Measurements from ENCODE around the gene DOCK2. TPM values are rescaled to one million over a fixed set of nuclear protein-coding genes. Genes with fewer than 3 reads are reported as not detected.

DOCK2 gene
- total and polyA plus RNA-seq, 2 donors (not counting 3 experiments of a cell fraction or from before 2014, with no cell fraction given), result 0.62 to 4.8 TPM

DNA sequence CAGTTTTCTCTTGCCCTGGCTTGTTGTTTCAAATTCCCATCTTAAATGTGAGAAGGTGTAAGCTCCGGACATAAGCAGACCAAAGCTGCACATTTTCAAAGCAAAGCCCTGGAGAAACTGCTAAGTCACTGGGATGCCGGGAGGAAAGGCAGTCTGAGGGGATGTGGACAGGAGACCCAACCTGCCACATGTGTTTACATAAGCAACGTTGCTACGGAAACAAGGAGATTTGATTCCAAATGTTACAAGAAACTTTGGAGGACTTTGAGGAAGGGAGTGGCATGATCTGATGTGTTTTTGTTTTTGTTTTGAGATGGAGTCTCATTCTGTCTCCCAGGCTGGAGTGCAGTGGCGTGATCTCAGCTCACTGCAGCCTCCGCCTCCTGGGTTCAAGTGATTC is 368.9 kb downstream of the DOCK2 start:
- dilution Hi-C loops (cut with MboI; ENCODE audit: extremely low pct_ligation_motif_present, low sequenced_read_pairs) (no loop called here), intact Hi-C loops (cut with micrococcal nuclease) (no loop called here)
- FAIRE-seq, result no peak
- DNase-seq (ENCODE audit: low read depth, low spot score), result no peak
- ChIA-PET CTCF (interaction anchor here (1.5 kb wide), 1 partner anchor 11 kb away, joined by 4 read pairs; no protein-coding TSS in a partner anchor), POLR2A (no interaction called here)
- H3K9me1 ChIP-seq (replicated peaks; ENCODE audit: control insufficient read depth, extremely low read depth, insufficient read depth, low read length), result no peaks in the 10 kb centered on the region
- H3K9me3 ChIP-seq (replicated peaks; ENCODE audit: control insufficient read depth, insufficient read depth, low read length), result no peaks in the 10 kb centered on the region
- H3K79me2 ChIP-seq (ENCODE audit: control insufficient read depth, insufficient read depth, low read length), result no peaks in the 10 kb centered on the region
- no peak overlapping the region for H3K4me3 ChIP-seq (replicated peaks in 1 of 3; ENCODE audit: insufficient read depth in 1 of 3, low read depth in 1 of 3, low read length in 3 of 3)
- BruUV-seq (replicated peaks), result no TSS peak
- H4K20me1 ChIP-seq (replicated peaks; ENCODE audit: control insufficient read depth, extremely low read depth, insufficient read depth, low read length), result no peaks in the 10 kb centered on the region
- H3K36me3 ChIP-seq (ENCODE audit: control insufficient read depth in 2 of 2, extremely low read depth in 1 of 2, insufficient read depth in 2 of 2, low read length in 2 of 2), result no peaks in the 10 kb centered on the region
- no peak overlapping the region for H3K27ac ChIP-seq (ENCODE audit: insufficient read depth, low read depth, low read length)
- no peak overlapping the region for H3K4me2 ChIP-seq (ENCODE audit: insufficient read depth, low read length)
- H3K27me3 ChIP-seq (ENCODE audit: control insufficient read depth in 2 of 2, insufficient read depth in 2 of 2, low read length in 2 of 2), result peaks cover 0 to 11% of the 10 kb centered on the region in 2 experiments
- no peak overlapping the region for H3K9ac ChIP-seq (replicated peaks; ENCODE audit: extremely low read depth, insufficient read depth, low read length)
- no peaks in the 10 kb centered on the region for H3K4me1 ChIP-seq (ENCODE audit: control insufficient read depth, extremely low read depth, insufficient read depth, low read length)
- H2AFZ ChIP-seq (ENCODE audit: low read depth, low read length), result no peak overlapping the region
- TF ChIP-seq GATA2 (IDR thresholded peaks at IDR 0.05; ENCODE audit: insufficient read depth, insufficient read length, low read depth, low read length) (no peak), MYC (IDR thresholded peaks at IDR 0.05; ENCODE audit: low read depth, low read length) (no peak), FOS (IDR thresholded peaks at IDR 0.05; ENCODE audit: borderline replicate concordance, insufficient read depth, low read length) (no peak)
- TF ChIP-seq, protein P1, sequence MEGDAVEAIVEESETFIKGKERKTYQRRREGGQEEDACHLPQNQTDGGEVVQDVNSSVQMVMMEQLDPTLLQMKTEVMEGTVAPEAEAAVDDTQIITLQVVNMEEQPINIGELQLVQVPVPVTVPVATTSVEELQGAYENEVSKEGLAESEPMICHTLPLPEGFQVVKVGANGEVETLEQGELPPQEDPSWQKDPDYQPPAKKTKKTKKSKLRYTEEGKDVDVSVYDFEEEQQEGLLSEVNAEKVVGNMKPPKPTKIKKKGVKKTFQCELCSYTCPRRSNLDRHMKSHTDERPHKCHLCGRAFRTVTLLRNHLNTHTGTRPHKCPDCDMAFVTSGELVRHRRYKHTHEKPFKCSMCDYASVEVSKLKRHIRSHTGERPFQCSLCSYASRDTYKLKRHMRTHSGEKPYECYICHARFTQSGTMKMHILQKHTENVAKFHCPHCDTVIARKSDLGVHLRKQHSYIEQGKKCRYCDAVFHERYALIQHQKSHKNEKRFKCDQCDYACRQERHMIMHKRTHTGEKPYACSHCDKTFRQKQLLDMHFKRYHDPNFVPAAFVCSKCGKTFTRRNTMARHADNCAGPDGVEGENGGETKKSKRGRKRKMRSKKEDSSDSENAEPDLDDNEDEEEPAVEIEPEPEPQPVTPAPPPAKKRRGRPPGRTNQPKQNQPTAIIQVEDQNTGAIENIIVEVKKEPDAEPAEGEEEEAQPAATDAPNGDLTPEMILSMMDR (IDR thresholded peaks at IDR 0.05; ENCODE audit: extremely low read depth in 1 of 2, insufficient read depth in 1 of 2, low read depth in 1 of 2, low read length in 2 of 2), result no peak

DNA sequence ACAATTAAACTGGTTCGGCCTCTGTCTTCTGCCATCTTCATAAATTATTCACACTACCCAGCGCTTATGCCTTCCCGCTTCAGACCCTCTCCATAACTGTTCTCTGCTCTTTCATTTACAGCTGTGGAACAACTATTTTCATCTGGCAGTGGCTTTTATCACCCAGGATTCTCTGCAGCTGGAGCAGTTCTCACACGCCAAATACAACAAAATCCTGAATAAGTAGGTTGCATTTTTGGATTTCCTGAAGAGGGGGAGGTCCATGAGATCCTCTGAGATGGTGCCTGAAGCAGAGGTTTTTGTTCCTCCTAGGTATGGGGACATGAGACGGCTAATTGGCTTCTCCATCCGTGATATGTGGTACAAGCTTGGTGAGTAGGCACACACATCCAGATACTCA is 371.3 kb downstream of the DOCK2 start:
- H3K4me3 ChIP-seq (replicated peaks in 1 of 3; ENCODE audit: insufficient read depth in 1 of 3, low read depth in 1 of 3, low read length in 3 of 3), result no peak overlapping the region
- intact Hi-C loops (cut with micrococcal nuclease), result no loop called here

More for the DNA sequence above, 371.3 kb downstream of the DOCK2 start:
- Histone ChIP-seq H4K20me1 (replicated peaks; ENCODE audit: control insufficient read depth, extremely low read depth, insufficient read depth, low read length) (no peaks in the 10 kb centered on the region), H2AFZ (ENCODE audit: low read depth, low read length) (no peak overlapping the region), H3K4me1 (ENCODE audit: control insufficient read depth, extremely low read depth, insufficient read depth, low read length) (no peaks in the 10 kb centered on the region), H3K79me2 (ENCODE audit: control insufficient read depth, insufficient read depth, low read length) (no peaks in the 10 kb centered on the region), H3K9ac (replicated peaks; ENCODE audit: extremely low read depth, insufficient read depth, low read length) (no peak overlapping the region), H3K9me3 (replicated peaks; ENCODE audit: control insufficient read depth, insufficient read depth, low read length) (no peaks in the 10 kb centered on the region), H3K27me3 (ENCODE audit: control insufficient read depth in 2 of 2, insufficient read depth in 2 of 2, low read length in 2 of 2) (peaks cover 0 to 15% of the 10 kb centered on the region in 2 experiments), H3K36me3 (ENCODE audit: control insufficient read depth in 2 of 2, extremely low read depth in 1 of 2, insufficient read depth in 2 of 2, low read length in 2 of 2) (no peaks in the 10 kb centered on the region), H3K9me1 (replicated peaks; ENCODE audit: control insufficient read depth, extremely low read depth, insufficient read depth, low read length) (no peaks in the 10 kb centered on the region), H3K4me2 (ENCODE audit: insufficient read depth, low read length) (no peak overlapping the region), H3K27ac (ENCODE audit: insufficient read depth, low read depth, low read length) (no peak overlapping the region)
- no peak for DNase-seq (ENCODE audit: low read depth, low spot score)
- ChIA-PET CTCF (no interaction called here), POLR2A (no interaction called here)
- no TSS peak for BruUV-seq (replicated peaks)
- no peak for FAIRE-seq
- dilution Hi-C loops (cut with MboI; ENCODE audit: extremely low pct_ligation_motif_present, low sequenced_read_pairs), result no loop called here
- TF ChIP-seq POLR2AphosphoS5 (IDR thresholded peaks at IDR 0.05; ENCODE audit: insufficient read depth, low read depth, low read length) (no peak), MYC (IDR thresholded peaks at IDR 0.05; ENCODE audit: low read depth, low read length) (no peak), EZH2 (IDR thresholded peaks at IDR 0.05; ENCODE audit: borderline replicate concordance, low read depth, low read length, severe bottlenecking) (no peak), FOS (IDR thresholded peaks at IDR 0.05; ENCODE audit: borderline replicate concordance, insufficient read depth, low read length) (no peak), GATA2 (IDR thresholded peaks at IDR 0.05; ENCODE audit: insufficient read depth, insufficient read length, low read depth, low read length) (no peak)
- TF ChIP-seq, protein P1 (IDR thresholded peaks at IDR 0.05; ENCODE audit: extremely low read depth in 1 of 2, insufficient read depth in 1 of 2, low read depth in 1 of 2, low read length in 2 of 2), result no peak
